ENCODE results near the gene TPBGL.

GRCh38 chr11:75271730-75272129, 31.2 kb downstream of the TPBGL start:
- TF ChIP-seq CTCF (conservative IDR thresholded peaks at IDR 0.05) (no peak), EZH2 (IDR thresholded peaks at IDR 0.05; ENCODE audit: low read depth) (no peak)

Data from PC-9 (cell line).